ENCODE measurements around the gene AGRP.

DNA sequence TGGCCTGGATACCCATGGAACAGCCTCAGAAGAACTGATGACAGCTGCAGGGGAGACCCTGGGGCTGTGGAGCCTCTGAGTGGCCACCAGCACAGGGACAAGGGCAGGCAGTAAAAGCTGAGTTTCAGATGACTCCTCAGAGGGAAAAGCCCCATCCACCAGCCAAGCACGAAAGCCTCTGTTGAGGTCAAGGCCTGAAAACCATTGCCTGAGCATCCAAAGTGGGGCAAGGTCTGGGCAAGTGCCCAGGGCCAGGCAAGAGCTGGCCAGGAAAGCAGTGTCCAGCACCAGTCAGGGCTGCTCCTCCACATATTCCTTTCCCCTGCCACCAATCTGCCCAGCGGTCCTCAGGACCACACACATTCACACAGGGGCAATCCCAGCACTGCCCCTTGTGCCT lies 18.8 kb downstream of the AGRP start:
- no peak for TF ChIP-seq POLR2A (IDR thresholded peaks at IDR 0.05)
- TF ChIP-seq, protein P1, sequence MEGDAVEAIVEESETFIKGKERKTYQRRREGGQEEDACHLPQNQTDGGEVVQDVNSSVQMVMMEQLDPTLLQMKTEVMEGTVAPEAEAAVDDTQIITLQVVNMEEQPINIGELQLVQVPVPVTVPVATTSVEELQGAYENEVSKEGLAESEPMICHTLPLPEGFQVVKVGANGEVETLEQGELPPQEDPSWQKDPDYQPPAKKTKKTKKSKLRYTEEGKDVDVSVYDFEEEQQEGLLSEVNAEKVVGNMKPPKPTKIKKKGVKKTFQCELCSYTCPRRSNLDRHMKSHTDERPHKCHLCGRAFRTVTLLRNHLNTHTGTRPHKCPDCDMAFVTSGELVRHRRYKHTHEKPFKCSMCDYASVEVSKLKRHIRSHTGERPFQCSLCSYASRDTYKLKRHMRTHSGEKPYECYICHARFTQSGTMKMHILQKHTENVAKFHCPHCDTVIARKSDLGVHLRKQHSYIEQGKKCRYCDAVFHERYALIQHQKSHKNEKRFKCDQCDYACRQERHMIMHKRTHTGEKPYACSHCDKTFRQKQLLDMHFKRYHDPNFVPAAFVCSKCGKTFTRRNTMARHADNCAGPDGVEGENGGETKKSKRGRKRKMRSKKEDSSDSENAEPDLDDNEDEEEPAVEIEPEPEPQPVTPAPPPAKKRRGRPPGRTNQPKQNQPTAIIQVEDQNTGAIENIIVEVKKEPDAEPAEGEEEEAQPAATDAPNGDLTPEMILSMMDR (IDR thresholded peaks at IDR 0.05), result no peak
